ENCODE data around the gene RIMKLB.
A peak's percentile ranks its signal among the peaks of the same experiment; 100 is the strongest.

- TF ChIP-seq CTCF (IDR thresholded peaks at IDR 0.05) = no peak
- TF ChIP-seq POLR2AphosphoS5 (IDR thresholded peaks at IDR 0.05) = peak in 2 of 3 donors; percentile 33 to 43
Measured at GRCh38 chr12:8662593-8662992, 35.2 kb upstream of the RIMKLB start, which contains the start of gene MFAP5.
